ENCODE results near the gene GCDH.
"Not testable (repeated sequence)": the region's sequence is repeated elsewhere in the genome, so short reads cannot be mapped to it uniquely, and the experiment has no call there.

DNA sequence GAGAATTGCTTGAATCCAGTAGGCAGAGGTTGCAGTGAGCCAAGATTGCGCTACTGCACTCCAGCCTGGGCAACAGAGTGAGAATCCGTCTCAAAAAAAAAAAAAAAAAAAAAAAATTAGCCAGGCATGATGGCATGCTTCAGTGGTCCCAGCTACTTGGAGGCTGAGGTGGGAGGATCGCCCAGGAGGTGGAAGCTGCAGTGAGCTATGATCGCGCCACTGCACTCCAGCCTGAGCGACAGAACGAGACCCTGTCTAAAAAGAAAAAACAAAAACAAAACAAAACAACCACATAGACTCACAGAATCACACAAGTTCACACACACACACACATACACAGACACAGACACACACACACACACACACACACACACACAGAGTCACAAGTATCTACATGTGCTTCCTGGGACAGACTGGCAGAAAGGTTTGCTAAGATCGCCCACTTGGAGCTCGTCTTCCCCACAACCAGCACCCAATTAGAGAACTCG is 617 bp upstream of the GCDH start:
- TF ChIP-seq POLR2A, POLR2AphosphoS5 (IDR thresholded peaks at IDR 0.05): not testable (repeated sequence)
- TF ChIP-seq, protein P1, sequence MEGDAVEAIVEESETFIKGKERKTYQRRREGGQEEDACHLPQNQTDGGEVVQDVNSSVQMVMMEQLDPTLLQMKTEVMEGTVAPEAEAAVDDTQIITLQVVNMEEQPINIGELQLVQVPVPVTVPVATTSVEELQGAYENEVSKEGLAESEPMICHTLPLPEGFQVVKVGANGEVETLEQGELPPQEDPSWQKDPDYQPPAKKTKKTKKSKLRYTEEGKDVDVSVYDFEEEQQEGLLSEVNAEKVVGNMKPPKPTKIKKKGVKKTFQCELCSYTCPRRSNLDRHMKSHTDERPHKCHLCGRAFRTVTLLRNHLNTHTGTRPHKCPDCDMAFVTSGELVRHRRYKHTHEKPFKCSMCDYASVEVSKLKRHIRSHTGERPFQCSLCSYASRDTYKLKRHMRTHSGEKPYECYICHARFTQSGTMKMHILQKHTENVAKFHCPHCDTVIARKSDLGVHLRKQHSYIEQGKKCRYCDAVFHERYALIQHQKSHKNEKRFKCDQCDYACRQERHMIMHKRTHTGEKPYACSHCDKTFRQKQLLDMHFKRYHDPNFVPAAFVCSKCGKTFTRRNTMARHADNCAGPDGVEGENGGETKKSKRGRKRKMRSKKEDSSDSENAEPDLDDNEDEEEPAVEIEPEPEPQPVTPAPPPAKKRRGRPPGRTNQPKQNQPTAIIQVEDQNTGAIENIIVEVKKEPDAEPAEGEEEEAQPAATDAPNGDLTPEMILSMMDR (IDR thresholded peaks at IDR 0.05): not testable (repeated sequence)
